Measurements from ENCODE around the gene CYS1.

- no peak for TF ChIP-seq CTCF (IDR thresholded peaks at IDR 0.05; ENCODE audit: low read length)
- no peak for TF ChIP-seq EZH2 (IDR thresholded peaks at IDR 0.05; ENCODE audit: borderline replicate concordance, low read length)
Measured at GRCh38 chr2:10076511-10076910, 3.7 kb downstream of the CYS1 start.

Measured in OCI-LY1 (cell line).